DND-41 (cell line): ENCODE results near the gene MB.

ENCODE experiments used
- CTCF ChIP-seq: IDR thresholded peaks from 2 replicates; pipeline ENCODE4 v1.5.1; 2012; ENCODE audit warnings: borderline replicate concordance, low read length, moderate library complexity, mild to moderate bottlenecking; ENCODE audit not compliant: poor library complexity, severe bottlenecking; ENCODE audit errors: extremely low read depth
- EZH2 ChIP-seq: IDR thresholded peaks from 3 replicates; pipeline ENCODE4 v1.6.1; 2012; ENCODE audit warnings: borderline replicate concordance, low read depth, mild to moderate bottlenecking, moderate library complexity, low read length, inconsistent platforms; ENCODE audit not compliant: severe bottlenecking

DNA sequence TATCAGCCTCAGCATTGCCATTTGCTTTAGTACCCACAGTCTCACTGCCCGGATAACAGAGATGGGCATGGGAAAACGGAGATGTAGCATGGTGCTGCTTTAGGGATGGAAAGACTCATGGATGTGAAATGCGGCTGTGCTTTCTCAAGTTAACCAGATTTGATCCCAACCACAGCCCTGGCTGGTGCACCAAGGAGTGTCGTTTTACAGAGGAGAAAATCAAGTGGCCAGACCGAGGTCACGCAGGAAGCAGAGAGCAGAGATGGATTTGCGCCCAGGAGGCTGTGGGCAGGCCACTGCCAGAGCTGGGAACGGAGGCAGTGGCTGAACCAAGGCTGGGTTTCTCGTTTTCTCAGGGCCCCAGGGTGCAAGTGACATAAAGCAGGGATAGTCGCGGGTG, 9.0 kb downstream of the MB start:
- TF ChIP-seq CTCF (no peak), EZH2 (no peak)
